GM23338 (cell line): Measurements from ENCODE around the gene PIK3C3. TPM values are rescaled to one million over a fixed set of nuclear protein-coding genes. Genes with fewer than 3 reads are reported as not detected.

Source experiments
- ATAC-seq: fragments of 200-7000 bp; cut with Tn5 transposase; 3 replicates; pipeline ENCODE4 v1.9.1; 2020
- DNase-seq: peaks from one replicate; pipeline ENCODE4 v3.0.0-alpha.2; 2015; ENCODE audit warnings: low spot score
- H2AFZ ChIP-seq: fragments of 200-600 bp; sonication (generic); 2 replicates; pipeline ENCODE4 v1.8.0; 2016; ENCODE audit warnings: antibody characterized with exemption, mild to moderate bottlenecking, moderate library complexity
- H3F3A ChIP-seq: fragments of 200-600 bp; sonication (generic); replicated peaks from 2 replicates; pipeline ENCODE4 v1.8.0; 2017; ENCODE audit warnings: antibody characterized with exemption, mixed run types, low read depth
- H3K27ac ChIP-seq: fragments of 200-600 bp; sonication (generic); 2 replicates; pipeline ENCODE4 v1.6.1; 2016; ENCODE audit warnings: low read depth
- H3K27me3 ChIP-seq: fragments of 200-600 bp; sonication (generic); 2 replicates; pipeline ENCODE4 v1.8.0; 2016; ENCODE audit warnings: mild to moderate bottlenecking, mixed run types, moderate library complexity; ENCODE audit not compliant: insufficient read depth
- H3K36me3 ChIP-seq: fragments of 200-600 bp; sonication (generic); 2 replicates; pipeline ENCODE4 v1.8.0; 2016; ENCODE audit warnings: mild to moderate bottlenecking; ENCODE audit not compliant: insufficient read depth
- H3K4me1 ChIP-seq: fragments of 200-600 bp; sonication (generic); 2 replicates; pipeline ENCODE4 v1.8.0; 2016; ENCODE audit warnings: mild to moderate bottlenecking, moderate library complexity; ENCODE audit not compliant: insufficient read depth
- H3K4me2 ChIP-seq: fragments of 200-600 bp; sonication (generic); 2 replicates; pipeline ENCODE4 v1.7.1; 2017; ENCODE audit warnings: mixed run types
- H3K4me3 ChIP-seq: fragments of 200-600 bp; sonication (generic); 2 replicates; pipeline ENCODE4 v1.6.1; 2016; ENCODE audit warnings: mixed run types
- H3K79me2 ChIP-seq: fragments of 200-600 bp; sonication (generic); replicated peaks from 2 replicates; pipeline ENCODE4 v1.8.0; 2017; ENCODE audit warnings: mild to moderate bottlenecking; ENCODE audit not compliant: insufficient read depth
- H3K9me2 ChIP-seq: fragments of 200-600 bp; sonication (generic); 2 replicates; pipeline ENCODE4 v1.8.0; 2017; ENCODE audit not compliant: insufficient read depth
- H4K20me1 ChIP-seq: fragments of 200-600 bp; sonication (generic); replicated peaks from 2 replicates; pipeline ENCODE4 v1.8.0; 2017; ENCODE audit warnings: mild to moderate bottlenecking; ENCODE audit not compliant: insufficient read depth
- H3K27ac Mint-ChIP-seq: 2 replicates; pipeline ENCODE4 v1.8.0; 2020; ENCODE audit warnings: inconsistent platforms, mild to moderate bottlenecking, moderate library complexity, mixed read lengths
- H3K27me3 Mint-ChIP-seq: 3 replicates; pipeline ENCODE4 v1.8.0; 2022; ENCODE audit warnings: low read depth, mild to moderate bottlenecking, moderate library complexity, mixed read lengths, inconsistent platforms; ENCODE audit not compliant: insufficient read depth, poor library complexity
- H3K36me3 Mint-ChIP-seq: 3 replicates; pipeline ENCODE4 v1.8.0; 2021; ENCODE audit warnings: low read depth, mild to moderate bottlenecking, inconsistent platforms, moderate library complexity, mixed read lengths
- H3K4me1 Mint-ChIP-seq: 3 replicates; pipeline ENCODE4 v1.8.0; 2020; ENCODE audit warnings: mild to moderate bottlenecking, inconsistent platforms, mixed read lengths
- H3K4me3 Mint-ChIP-seq: 3 replicates; pipeline ENCODE4 v1.8.0; 2021; ENCODE audit warnings: moderate library complexity, mild to moderate bottlenecking, inconsistent platforms, mixed read lengths
- H3K9me3 Mint-ChIP-seq: 3 replicates; pipeline ENCODE4 v1.8.0; 2020; ENCODE audit warnings: moderate library complexity, mild to moderate bottlenecking, inconsistent platforms, mixed read lengths
- ZNF331 ChIP-seq: fragments of 250-450 bp; sonication (Bioruptor Pico); IDR thresholded peaks from 2 replicates; pipeline ENCODE4 v1.5.0; 2020; ENCODE audit warnings: low read depth, mild to moderate bottlenecking, moderate library complexity
- polyA plus RNA-seq: library from polyadenylated mRNA; unstranded; fragments of >200 nt; fragmentation: Nextera tagmentation; extraction: Ambion mirVana; gene quantifications from 2 replicates; pipeline ENCODE4 v1.2.1, GENCODE V29; 2016
- total RNA-seq: library from RNA; depleted of rRNA; stranded (reverse); fragments of >200 nt; shearing (Covaris generic); gene quantifications from 2 replicates; pipeline ENCODE4 v1.2.3, GENCODE V29; 2014
- TF ChIP-seq, protein P1 (sequence below): IDR thresholded peaks from one replicate; pipeline ENCODE4 v1.6.1; 2018; ENCODE audit warnings: antibody characterized with exemption; ENCODE audit not compliant: unreplicated experiment
- TF ChIP-seq, protein P2 (sequence below): fragments of 250-450 bp; sonication (Bioruptor Pico); IDR thresholded peaks from 2 replicates; pipeline ENCODE4 v1.5.0; 2020; ENCODE audit warnings: mild to moderate bottlenecking, moderate library complexity
- TF ChIP-seq, protein P3 (sequence below), 2 experiments: fragments of 200-600 bp in 1 of 2; sonication (generic) in 1 of 2; conservative IDR thresholded peaks; 2 replicates each; pipeline versions ENCODE4 v1.5.1 to v1.6.1; 2016 to 2017; ENCODE audit warnings: antibody characterized with exemption in 2 of 2, low read depth in 2 of 2, mild to moderate bottlenecking in 2 of 2, moderate library complexity in 1 of 2

Gene PIK3C3
- total and polyA plus RNA-seq, 2 experiments from 2014 or later, result 25.9 to 35.4 TPM

DNA sequence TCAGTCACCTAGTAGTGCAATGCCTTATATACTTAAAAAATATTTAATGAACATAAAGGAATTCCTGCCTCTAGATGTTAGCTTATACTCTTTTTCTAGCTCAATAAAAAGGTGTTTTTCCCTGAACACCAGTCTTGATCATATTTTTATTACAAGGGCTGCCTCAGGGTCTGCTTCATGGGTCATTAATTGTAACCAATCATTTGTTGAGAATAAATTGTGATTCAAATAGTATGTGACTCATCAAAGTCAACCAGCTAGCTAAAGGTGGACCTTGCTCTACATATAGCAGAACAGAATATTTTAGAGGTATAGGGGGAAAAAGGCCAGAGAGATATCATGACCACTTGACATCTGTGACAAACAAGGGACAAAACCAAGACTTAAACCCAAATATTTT lies 114.0 kb downstream of the PIK3C3 start (continued):
- TF ChIP-seq, protein P1, sequence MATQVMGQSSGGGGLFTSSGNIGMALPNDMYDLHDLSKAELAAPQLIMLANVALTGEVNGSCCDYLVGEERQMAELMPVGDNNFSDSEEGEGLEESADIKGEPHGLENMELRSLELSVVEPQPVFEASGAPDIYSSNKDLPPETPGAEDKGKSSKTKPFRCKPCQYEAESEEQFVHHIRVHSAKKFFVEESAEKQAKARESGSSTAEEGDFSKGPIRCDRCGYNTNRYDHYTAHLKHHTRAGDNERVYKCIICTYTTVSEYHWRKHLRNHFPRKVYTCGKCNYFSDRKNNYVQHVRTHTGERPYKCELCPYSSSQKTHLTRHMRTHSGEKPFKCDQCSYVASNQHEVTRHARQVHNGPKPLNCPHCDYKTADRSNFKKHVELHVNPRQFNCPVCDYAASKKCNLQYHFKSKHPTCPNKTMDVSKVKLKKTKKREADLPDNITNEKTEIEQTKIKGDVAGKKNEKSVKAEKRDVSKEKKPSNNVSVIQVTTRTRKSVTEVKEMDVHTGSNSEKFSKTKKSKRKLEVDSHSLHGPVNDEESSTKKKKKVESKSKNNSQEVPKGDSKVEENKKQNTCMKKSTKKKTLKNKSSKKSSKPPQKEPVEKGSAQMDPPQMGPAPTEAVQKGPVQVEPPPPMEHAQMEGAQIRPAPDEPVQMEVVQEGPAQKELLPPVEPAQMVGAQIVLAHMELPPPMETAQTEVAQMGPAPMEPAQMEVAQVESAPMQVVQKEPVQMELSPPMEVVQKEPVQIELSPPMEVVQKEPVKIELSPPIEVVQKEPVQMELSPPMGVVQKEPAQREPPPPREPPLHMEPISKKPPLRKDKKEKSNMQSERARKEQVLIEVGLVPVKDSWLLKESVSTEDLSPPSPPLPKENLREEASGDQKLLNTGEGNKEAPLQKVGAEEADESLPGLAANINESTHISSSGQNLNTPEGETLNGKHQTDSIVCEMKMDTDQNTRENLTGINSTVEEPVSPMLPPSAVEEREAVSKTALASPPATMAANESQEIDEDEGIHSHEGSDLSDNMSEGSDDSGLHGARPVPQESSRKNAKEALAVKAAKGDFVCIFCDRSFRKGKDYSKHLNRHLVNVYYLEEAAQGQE, result no peak

DNA sequence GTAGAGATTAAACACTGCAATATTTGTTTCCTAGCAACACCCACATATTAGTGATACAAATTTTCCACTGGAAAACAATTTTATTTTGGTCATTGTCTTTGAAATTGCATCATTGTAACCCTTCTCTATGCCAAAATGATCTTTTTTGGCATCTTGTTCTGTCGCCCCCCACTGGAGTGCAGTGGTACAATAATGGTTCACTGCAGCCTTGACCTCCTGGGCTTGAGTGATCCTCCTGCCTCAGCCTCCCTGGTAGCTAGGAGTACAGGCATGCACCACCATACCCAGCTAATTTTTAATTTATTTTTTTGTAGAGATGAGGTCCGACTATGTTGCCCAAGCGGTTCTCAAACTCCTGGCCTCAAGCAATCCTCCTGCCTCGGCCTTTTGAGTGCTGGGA lies 117.4 kb downstream of the PIK3C3 start:
- Histone ChIP-seq H3F3A (no peaks in the 10 kb centered on the region), H3K4me2 (no peak overlapping the region), H3K27me3 (no peaks in the 10 kb centered on the region), H3K4me3 (no peak overlapping the region), H2AFZ (no peak overlapping the region), H3K79me2 (no peaks in the 10 kb centered on the region), H3K4me1 (no peaks in the 10 kb centered on the region), H3K27ac (no peak overlapping the region), H3K9me2 (no peaks in the 10 kb centered on the region), H4K20me1 (no peaks in the 10 kb centered on the region), H3K36me3 (no peaks in the 10 kb centered on the region)
- no peak for TF ChIP-seq ZNF331 (CRISPR knock-in tag)
- TF ChIP-seq, protein P2, sequence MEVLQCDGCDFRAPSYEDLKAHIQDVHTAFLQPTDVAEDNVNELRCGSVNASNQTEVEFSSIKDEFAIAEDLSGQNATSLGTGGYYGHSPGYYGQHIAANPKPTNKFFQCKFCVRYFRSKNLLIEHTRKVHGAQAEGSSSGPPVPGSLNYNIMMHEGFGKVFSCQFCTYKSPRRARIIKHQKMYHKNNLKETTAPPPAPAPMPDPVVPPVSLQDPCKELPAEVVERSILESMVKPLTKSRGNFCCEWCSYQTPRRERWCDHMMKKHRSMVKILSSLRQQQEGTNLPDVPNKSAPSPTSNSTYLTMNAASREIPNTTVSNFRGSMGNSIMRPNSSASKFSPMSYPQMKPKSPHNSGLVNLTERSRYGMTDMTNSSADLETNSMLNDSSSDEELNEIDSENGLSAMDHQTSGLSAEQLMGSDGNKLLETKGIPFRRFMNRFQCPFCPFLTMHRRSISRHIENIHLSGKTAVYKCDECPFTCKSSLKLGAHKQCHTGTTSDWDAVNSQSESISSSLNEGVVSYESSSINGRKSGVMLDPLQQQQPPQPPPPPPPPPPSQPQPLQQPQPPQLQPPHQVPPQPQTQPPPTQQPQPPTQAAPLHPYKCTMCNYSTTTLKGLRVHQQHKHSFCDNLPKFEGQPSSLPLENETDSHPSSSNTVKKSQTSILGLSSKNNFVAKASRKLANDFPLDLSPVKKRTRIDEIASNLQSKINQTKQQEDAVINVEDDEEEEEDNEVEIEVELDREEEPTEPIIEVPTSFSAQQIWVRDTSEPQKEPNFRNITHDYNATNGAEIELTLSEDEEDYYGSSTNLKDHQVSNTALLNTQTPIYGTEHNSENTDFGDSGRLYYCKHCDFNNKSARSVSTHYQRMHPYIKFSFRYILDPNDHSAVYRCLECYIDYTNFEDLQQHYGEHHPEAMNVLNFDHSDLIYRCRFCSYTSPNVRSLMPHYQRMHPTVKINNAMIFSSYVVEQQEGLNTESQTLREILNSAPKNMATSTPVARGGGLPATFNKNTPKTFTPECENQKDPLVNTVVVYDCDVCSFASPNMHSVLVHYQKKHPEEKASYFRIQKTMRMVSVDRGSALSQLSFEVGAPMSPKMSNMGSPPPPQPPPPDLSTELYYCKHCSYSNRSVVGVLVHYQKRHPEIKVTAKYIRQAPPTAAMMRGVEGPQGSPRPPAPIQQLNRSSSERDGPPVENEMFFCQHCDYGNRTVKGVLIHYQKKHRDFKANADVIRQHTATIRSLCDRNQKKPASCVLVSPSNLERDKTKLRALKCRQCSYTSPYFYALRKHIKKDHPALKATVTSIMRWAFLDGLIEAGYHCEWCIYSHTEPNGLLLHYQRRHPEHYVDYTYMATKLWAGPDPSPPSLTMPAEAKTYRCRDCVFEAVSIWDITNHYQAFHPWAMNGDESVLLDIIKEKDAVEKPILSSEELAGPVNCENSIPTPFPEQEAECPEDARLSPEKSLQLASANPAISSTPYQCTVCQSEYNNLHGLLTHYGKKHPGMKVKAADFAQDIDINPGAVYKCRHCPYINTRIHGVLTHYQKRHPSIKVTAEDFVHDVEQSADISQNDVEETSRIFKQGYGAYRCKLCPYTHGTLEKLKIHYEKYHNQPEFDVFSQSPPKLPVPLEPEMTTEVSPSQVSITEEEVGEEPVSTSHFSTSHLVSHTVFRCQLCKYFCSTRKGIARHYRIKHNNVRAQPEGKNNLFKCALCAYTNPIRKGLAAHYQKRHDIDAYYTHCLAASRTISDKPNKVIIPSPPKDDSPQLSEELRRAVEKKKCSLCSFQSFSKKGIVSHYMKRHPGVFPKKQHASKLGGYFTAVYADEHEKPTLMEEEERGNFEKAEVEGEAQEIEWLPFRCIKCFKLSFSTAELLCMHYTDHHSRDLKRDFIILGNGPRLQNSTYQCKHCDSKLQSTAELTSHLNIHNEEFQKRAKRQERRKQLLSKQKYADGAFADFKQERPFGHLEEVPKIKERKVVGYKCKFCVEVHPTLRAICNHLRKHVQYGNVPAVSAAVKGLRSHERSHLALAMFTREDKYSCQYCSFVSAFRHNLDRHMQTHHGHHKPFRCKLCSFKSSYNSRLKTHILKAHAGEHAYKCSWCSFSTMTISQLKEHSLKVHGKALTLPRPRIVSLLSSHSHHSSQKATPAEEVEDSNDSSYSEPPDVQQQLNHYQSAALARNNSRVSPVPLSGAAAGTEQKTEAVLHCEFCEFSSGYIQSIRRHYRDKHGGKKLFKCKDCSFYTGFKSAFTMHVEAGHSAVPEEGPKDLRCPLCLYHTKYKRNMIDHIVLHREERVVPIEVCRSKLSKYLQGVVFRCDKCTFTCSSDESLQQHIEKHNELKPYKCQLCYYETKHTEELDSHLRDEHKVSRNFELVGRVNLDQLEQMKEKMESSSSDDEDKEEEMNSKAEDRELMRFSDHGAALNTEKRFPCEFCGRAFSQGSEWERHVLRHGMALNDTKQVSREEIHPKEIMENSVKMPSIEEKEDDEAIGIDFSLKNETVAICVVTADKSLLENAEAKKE, result no peak
- TF ChIP-seq, protein P3, sequence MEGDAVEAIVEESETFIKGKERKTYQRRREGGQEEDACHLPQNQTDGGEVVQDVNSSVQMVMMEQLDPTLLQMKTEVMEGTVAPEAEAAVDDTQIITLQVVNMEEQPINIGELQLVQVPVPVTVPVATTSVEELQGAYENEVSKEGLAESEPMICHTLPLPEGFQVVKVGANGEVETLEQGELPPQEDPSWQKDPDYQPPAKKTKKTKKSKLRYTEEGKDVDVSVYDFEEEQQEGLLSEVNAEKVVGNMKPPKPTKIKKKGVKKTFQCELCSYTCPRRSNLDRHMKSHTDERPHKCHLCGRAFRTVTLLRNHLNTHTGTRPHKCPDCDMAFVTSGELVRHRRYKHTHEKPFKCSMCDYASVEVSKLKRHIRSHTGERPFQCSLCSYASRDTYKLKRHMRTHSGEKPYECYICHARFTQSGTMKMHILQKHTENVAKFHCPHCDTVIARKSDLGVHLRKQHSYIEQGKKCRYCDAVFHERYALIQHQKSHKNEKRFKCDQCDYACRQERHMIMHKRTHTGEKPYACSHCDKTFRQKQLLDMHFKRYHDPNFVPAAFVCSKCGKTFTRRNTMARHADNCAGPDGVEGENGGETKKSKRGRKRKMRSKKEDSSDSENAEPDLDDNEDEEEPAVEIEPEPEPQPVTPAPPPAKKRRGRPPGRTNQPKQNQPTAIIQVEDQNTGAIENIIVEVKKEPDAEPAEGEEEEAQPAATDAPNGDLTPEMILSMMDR (conservative IDR thresholded peaks at IDR 0.05; ENCODE audit: low read depth in 2 of 2), result peak; percentile 42 to 49
- no peak for ATAC-seq
- H3K4me3 Mint-ChIP-seq, result no peak overlapping the region
- no peaks in the 10 kb centered on the region for H3K4me1 Mint-ChIP-seq
- peaks cover 3% of the 10 kb centered on the region for H3K27me3 Mint-ChIP-seq
- H3K9me3 Mint-ChIP-seq, result no peaks in the 10 kb centered on the region; the same call in 2 of the 3 replicates
- peak; percentile 11 for DNase-seq
- H3K27ac Mint-ChIP-seq, result no peak overlapping the region
- H3K36me3 Mint-ChIP-seq, result peaks cover 32% of the 10 kb centered on the region
